Right renal cortex interstitium (tissue), 3 donors: ENCODE data around the gene PRODH2. TPM values are rescaled to one million over a fixed set of nuclear protein-coding genes. Genes with fewer than 3 reads are reported as not detected.

Experiments used
- DNase-seq, 3 donors: peaks; one replicate each; pipeline ENCODE4 v3.0.0-alpha.2; 2013; ENCODE audit warnings: low read depth in 3 of 3, low spot score in 2 of 3
- polyA plus RNA-seq, 3 donors: library from polyadenylated mRNA; unstranded; fragments of 120-200 nt; gene quantifications; one replicate each; pipeline ENCODE4 v1.2.1, GENCODE V29; 2013; ENCODE audit not compliant: insufficient read length in 3 of 3

PRODH2 gene
- polyA plus RNA-seq, result 10 to 100 TPM; 21.0 to 30.4 (median 24.1) TPM

GRCh38 chr19:35812220-35813042 lies at the start of gene PRODH2:
TSS of gene PRODH2 (minus strand) at chr19:35812845. CDS start at chr19:35812805, 40 bp downstream.
- no peak for DNase-seq

GRCh38 chr19:35861640-35862160 lies 49.1 kb upstream of the PRODH2 start:
- DNase-seq, result no peak

GRCh38 chr19:35860818-35861639 lies 48.4 kb upstream of the PRODH2 start:
- DNase-seq, result no peak

GRCh38 chr19:35860436-35860817 lies 47.8 kb upstream of the PRODH2 start:
- no peak for DNase-seq

- no peak for DNase-seq
These were observed 46.8 kb upstream of the PRODH2 start for GRCh38 chr19:35859414-35859813.

- no peak for DNase-seq
These were observed 45.7 kb upstream of the PRODH2 start for GRCh38 chr19:35858311-35858710.

- no peak for DNase-seq
These were observed 44.0 kb upstream of the PRODH2 start, which contains the start of gene KIRREL2 for GRCh38 chr19:35856546-35857149. TSS of gene KIRREL2 (plus strand) at chr19:35856911. CDS start at chr19:35857120, 209 bp downstream.

GRCh38 chr19:35853038-35853756 lies 40.6 kb upstream of the PRODH2 start:
- no peak for DNase-seq

GRCh38 chr19:35852029-35852780 lies 39.6 kb upstream of the PRODH2 start, which contains the start of gene NPHS1:
TSS of gene NPHS1 (minus strand) at chr19:35852504. CDS start at chr19:35851837, 667 bp downstream.
- no peak for DNase-seq

- no peak for DNase-seq
These were observed 38.8 kb upstream of the PRODH2 start for GRCh38 chr19:35851213-35852028.

- DNase-seq, result no peak
These were observed 36.4 kb upstream of the PRODH2 start for GRCh38 chr19:35848919-35849505.

- DNase-seq, result no peak
These were observed 35.8 kb upstream of the PRODH2 start for GRCh38 chr19:35848486-35848885.

- DNase-seq, result no peak
These were observed 35.3 kb upstream of the PRODH2 start for GRCh38 chr19:35847911-35848310.

- no peak for DNase-seq
These were observed 33.5 kb upstream of the PRODH2 start for GRCh38 chr19:35846038-35846668.

GRCh38 chr19:35845215-35846037 lies 32.8 kb upstream of the PRODH2 start:
- no peak for DNase-seq

- no peak for DNase-seq
These were observed 32.0 kb upstream of the PRODH2 start for GRCh38 chr19:35844482-35845214.
